Fibroblast of lung (primary cell): ENCODE data around the gene PGF. TPM values are rescaled to one million over a fixed set of nuclear protein-coding genes. Genes with fewer than 3 reads are reported as not detected.

ENCODE experiments used
- DNase-seq, 2 donors: peaks; one replicate each; pipeline versions ENCODE4 v3.0.0 to v3.0.0-alpha.2; 2010; ENCODE audit warnings: low read depth in 2 of 2
- H2AFZ ChIP-seq: 2 replicates; pipeline ENCODE4 v1.5.1; 2012; ENCODE audit warnings: low read length, control low read depth, inconsistent platforms
- H3K27ac ChIP-seq: 2 replicates; pipeline ENCODE4 v1.5.1; 2011; ENCODE audit warnings: low read length, control low read depth; ENCODE audit not compliant: insufficient read depth
- H3K27me3 ChIP-seq: 2 replicates; pipeline ENCODE4 v1.5.1; 2011; ENCODE audit warnings: mild to moderate bottlenecking, low read length; ENCODE audit not compliant: control insufficient read depth, insufficient read depth
- H3K36me3 ChIP-seq: 2 replicates; pipeline ENCODE4 v1.5.1; 2011; ENCODE audit warnings: low read length; ENCODE audit not compliant: control insufficient read depth, insufficient read depth
- H3K4me1 ChIP-seq: 2 replicates; pipeline ENCODE4 v1.5.1; 2011; ENCODE audit warnings: low read length; ENCODE audit not compliant: control insufficient read depth, insufficient read depth; ENCODE audit errors: extremely low read depth
- H3K4me2 ChIP-seq: 2 replicates; pipeline ENCODE4 v1.5.1; 2011; ENCODE audit warnings: low read length, control low read depth; ENCODE audit not compliant: insufficient read depth; ENCODE audit errors: extremely low read depth
- H3K4me3 ChIP-seq, 4 experiments: fragments of 200-600 bp in 1 of 4; sonication (generic) in 1 of 4; replicated peaks in 1 of 4; 2 replicates each; pipeline ENCODE4 v1.5.1; 2011 to 2016; ENCODE audit warnings: low read length in 4 of 4, low read depth in 3 of 4, mild to moderate bottlenecking in 3 of 4, control low read depth in 2 of 4, inconsistent platforms in 1 of 4, mixed read lengths in 1 of 4; ENCODE audit not compliant: insufficient read depth in 1 of 4; ENCODE audit errors: control extremely low read depth in 1 of 4
- H3K79me2 ChIP-seq: 2 replicates; pipeline ENCODE4 v1.5.1; 2012; ENCODE audit warnings: mild to moderate bottlenecking, low read length, inconsistent platforms; ENCODE audit not compliant: control insufficient read depth, insufficient read depth
- H3K9ac ChIP-seq: 2 replicates; pipeline ENCODE4 v1.5.1; 2011; ENCODE audit warnings: mild to moderate bottlenecking, low read length, control low read depth; ENCODE audit not compliant: insufficient read depth
- H3K9me3 ChIP-seq: 2 replicates; pipeline ENCODE4 v1.5.1; 2012; ENCODE audit warnings: low read depth, low read length; ENCODE audit not compliant: control insufficient read depth, insufficient read depth
- H4K20me1 ChIP-seq: 2 replicates; pipeline ENCODE4 v1.5.1; 2011; ENCODE audit warnings: low read length; ENCODE audit not compliant: control insufficient read depth, insufficient read depth; ENCODE audit errors: extremely low read depth
- CTCF ChIP-seq, 2 donors: IDR thresholded peaks in 1 of 2; conservative IDR thresholded peaks in 1 of 2; 1 replicate in 1 of 2; 2 replicates in 1 of 2; pipeline ENCODE4 v1.5.1; 2011 to 2012; ENCODE audit warnings: low read length in 2 of 2, control low read depth in 1 of 2, inconsistent platforms in 1 of 2, low read depth in 1 of 2, mild to moderate bottlenecking in 1 of 2
- EZH2 ChIP-seq: IDR thresholded peaks from 2 replicates; pipeline ENCODE4 v1.5.1; 2012; ENCODE audit warnings: low read length, control low read depth, mild to moderate bottlenecking; ENCODE audit errors: missing control alignments
- polyA plus RNA-seq, 2 donors: library from polyadenylated mRNA; depleted of rRNA in 1 of 2; stranded (reverse) in 1 of 2; unstranded in 1 of 2; fragments of >200 nt; gene quantifications; 2 replicates each; pipeline ENCODE4 v1.2.1, GENCODE V29; 2011 to 2012; ENCODE audit warnings: missing spikeins in 1 of 2
- total RNA-seq: library from RNA; depleted of rRNA; stranded (reverse); fragments of >200 nt; gene quantifications from 2 replicates; pipeline ENCODE4 v1.2.1, GENCODE V29; 2014

PGF gene
- total and polyA plus RNA-seq, 2 donors (not counting 1 experiment from before 2014, with no cell fraction given) = 1.1 to 7.6 TPM

GRCh38 chr14:74937171-74937570 lies 18.2 kb downstream of the PGF start:
- Histone ChIP-seq H4K20me1 (no peaks in the 10 kb centered on the region), H3K9me3 (no peaks in the 10 kb centered on the region), H2AFZ (no peak overlapping the region), H3K27me3 (no peaks in the 10 kb centered on the region), H3K36me3 (no peaks in the 10 kb centered on the region), H3K4me1 (peaks cover 33% of the 10 kb centered on the region), H3K27ac (no peak overlapping the region), H3K4me3 (no peak overlapping the region), H3K9ac (no peak overlapping the region), H3K79me2 (no peaks in the 10 kb centered on the region), H3K4me2 (no peak overlapping the region)
- TF ChIP-seq EZH2 = no peak
- TF ChIP-seq CTCF (conservative IDR thresholded peaks at IDR 0.05 in 1 of 2, IDR thresholded peaks at IDR 0.05 in 1 of 2; ENCODE audit: low read depth in 1 of 2, low read length in 2 of 2) = no peak
- no peak for DNase-seq

GRCh38 chr14:74936731-74937130 lies 18.7 kb downstream of the PGF start:
- DNase-seq = no peak
- no peaks in the 10 kb centered on the region for H3K27me3 ChIP-seq
- H2AFZ ChIP-seq = no peak overlapping the region
- H3K4me2 ChIP-seq = no peak overlapping the region
- H3K4me1 ChIP-seq = peaks cover 29% of the 10 kb centered on the region
- no peak overlapping the region for H3K9ac ChIP-seq
- TF ChIP-seq CTCF (conservative IDR thresholded peaks at IDR 0.05 in 1 of 2, IDR thresholded peaks at IDR 0.05 in 1 of 2; ENCODE audit: low read depth in 1 of 2, low read length in 2 of 2) = no peak
- TF ChIP-seq EZH2 = no peak
- H3K4me3 ChIP-seq = no peak overlapping the region
- no peaks in the 10 kb centered on the region for H4K20me1 ChIP-seq
- H3K9me3 ChIP-seq = no peaks in the 10 kb centered on the region
- no peaks in the 10 kb centered on the region for H3K79me2 ChIP-seq
- H3K36me3 ChIP-seq = no peaks in the 10 kb centered on the region
- no peak overlapping the region for H3K27ac ChIP-seq

DNA sequence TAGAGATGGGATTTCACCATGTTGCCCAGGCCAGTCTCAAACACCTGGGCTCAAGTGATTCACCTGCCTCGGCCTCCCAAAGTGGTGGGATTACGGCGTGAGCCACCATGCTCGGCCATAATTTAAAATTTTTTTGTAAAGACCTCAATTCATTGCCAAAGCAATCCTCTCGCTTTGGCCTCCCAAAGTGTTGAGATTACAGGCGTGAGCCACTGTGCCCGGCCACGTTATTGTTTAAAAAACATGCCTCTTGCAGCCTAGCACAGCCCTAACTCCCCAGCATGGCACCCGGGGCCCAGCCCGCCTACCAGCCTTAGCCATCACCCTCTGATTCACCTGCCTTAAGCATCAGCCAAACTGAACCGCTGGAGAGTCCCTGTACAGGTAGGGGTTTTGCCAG lies 19.2 kb downstream of the PGF start:
- Histone ChIP-seq H3K4me2 (no peak overlapping the region), H3K4me1 (peaks cover 24% of the 10 kb centered on the region), H3K36me3 (no peaks in the 10 kb centered on the region), H3K9ac (no peak overlapping the region), H3K27me3 (no peaks in the 10 kb centered on the region), H3K9me3 (no peaks in the 10 kb centered on the region), H4K20me1 (no peaks in the 10 kb centered on the region), H3K79me2 (no peaks in the 10 kb centered on the region), H3K4me3 (no peak overlapping the region), H2AFZ (no peak overlapping the region), H3K27ac (no peak overlapping the region)
- no peak for DNase-seq
- TF ChIP-seq CTCF (conservative IDR thresholded peaks at IDR 0.05 in 1 of 2, IDR thresholded peaks at IDR 0.05 in 1 of 2; ENCODE audit: low read depth in 1 of 2, low read length in 2 of 2) (no peak), EZH2 (no peak)
